ENCODE results near the gene AJAP1.
"Not testable (repeated sequence)": the region's sequence is repeated elsewhere in the genome, so short reads cannot be mapped to it uniquely, and the experiment has no call there.

DNA sequence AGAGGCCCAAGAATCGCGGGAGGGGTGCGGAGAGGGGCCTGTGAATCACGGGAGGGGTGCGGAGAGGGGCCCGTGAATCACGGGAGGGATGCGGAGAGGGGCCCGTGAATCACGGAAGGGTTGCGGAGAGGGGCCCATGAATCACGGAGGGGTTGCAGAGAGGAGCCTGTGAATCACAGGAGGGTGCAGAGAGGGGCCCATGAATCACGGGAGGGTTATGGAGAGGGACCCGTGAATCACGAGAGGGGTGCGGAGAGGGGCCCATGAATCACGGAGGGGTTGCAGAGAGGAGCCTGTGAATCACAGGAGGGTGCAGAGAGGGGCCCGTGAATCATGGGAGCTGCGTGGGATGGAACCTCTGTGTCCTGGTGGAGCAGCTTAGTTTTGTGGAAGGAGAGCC is 12.3 kb downstream of the AJAP1 start:
- TF ChIP-seq POLR2AphosphoS5 (IDR thresholded peaks at IDR 0.05; ENCODE audit: low read depth, low read length); POLR2A (IDR thresholded peaks at IDR 0.05; ENCODE audit: low read depth, low read length); TAF1 (IDR thresholded peaks at IDR 0.05; ENCODE audit: borderline replicate concordance, low read depth, low read length): not testable (repeated sequence)

Data from GM12892 (cell line).